Amygdala (tissue), 56 donors: Measurements from ENCODE around the gene FHAD1.
A peak's percentile ranks its signal among the peaks of the same experiment; 100 is the strongest.

Source experiments
- DNase-seq, 56 donors: peaks; one replicate each; lab custom pipeline; 2025; lab: John Stamatoyannopoulos, UW

FHAD1 gene

GRCh38 chr1:15272782-15273127 is 25.7 kb downstream of the FHAD1 start:
- peak in 1 of 56 donors; percentile 22 for DNase-seq

DNA sequence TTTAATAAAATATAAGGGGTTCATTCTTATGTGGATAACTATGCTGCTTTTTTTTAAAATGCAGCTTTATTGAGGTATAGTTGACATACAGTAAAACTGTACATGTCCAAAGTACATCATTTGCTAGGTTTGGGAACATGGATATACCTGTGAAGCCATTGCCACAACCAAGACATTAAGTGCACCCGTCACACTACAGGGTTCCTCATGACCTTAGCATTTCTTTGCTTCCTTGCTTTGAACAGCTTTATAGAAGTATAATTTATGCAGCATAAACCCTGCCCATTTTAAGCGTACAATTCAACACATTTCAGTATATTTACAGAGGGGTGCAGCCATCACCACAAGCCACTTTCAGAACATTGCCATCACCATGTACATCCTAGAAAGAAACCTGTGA is 26.3 kb downstream of the FHAD1 start:
- DNase-seq: no peak

DNA sequence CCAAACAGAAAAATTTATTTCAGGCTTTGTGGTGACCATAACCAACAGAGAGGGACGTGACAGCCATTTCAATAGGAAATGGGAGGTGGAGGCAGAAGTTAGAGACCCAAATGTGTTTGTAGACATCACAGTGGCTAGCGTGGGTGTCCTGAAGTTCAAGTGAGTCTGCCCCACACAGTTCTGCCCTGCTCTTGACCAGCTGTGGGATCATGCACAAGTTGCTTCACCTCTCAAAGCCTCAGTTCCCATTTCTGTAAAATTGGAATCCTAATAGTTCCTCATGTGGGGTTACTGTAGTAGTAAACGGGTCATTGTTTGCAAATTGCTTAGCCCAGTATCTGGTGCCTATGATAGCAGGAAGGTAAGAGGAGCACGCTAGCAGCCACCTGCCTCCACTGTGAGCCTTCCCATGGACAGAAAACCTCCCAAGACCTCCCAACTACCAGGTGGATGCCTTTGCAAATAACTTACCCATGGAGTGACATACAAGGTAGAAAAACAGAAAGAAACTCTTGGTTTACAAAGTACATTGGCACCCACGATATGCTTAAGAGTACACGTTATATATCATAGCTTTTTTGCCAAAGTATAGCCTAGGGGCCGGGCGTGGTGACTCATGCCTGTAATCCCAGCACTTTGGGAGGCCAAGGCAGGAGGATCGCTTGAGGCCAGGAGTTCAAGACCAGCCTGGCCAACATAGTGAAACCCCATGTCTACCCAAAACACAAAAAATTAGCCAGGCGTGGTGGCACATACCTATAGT is 29.1 kb downstream of the FHAD1 start:
- peak in 1 of 56 donors; percentile 49 for DNase-seq

GRCh38 chr1:15276691-15277446 is 29.8 kb downstream of the FHAD1 start:
- DNase-seq: no peak

- no peak for DNase-seq
These were observed 30.4 kb downstream of the FHAD1 start for GRCh38 chr1:15277447-15277838.

- DNase-seq: no peak
These were observed 30.9 kb downstream of the FHAD1 start for GRCh38 chr1:15277933-15278332.

DNA sequence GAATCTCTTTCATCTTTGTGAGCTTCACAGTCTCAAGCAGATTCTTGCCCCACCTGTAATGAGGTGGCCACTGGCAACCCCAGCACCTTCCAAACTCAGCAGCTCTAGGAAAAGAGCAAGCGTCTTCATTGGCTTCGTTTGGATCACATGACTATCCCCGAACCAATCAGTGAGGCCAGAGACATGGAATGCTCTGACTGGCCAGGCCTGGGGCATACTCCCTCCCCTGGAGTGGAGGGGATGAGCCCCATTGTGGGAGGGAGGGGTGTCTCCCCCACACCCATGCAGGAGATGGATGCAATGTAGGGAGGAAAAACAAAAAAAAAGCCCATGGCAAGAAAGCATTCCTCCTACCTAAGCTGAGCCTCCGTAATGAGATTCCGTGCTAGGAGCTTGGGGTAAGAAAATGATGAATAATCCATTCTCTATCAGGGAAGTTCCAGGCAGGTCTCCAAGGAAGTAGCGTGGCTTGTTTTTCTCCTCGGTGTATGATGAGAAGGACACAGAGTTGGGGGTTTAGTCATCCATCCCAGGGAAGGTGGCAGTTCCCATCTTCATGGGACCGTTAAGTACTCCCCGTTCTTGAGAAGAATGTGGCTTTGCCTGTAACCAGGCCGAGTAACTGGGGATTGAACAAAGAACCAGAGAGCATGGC is 32.7 kb downstream of the FHAD1 start:
- no peak for DNase-seq

- no peak for DNase-seq
These were observed 33.4 kb downstream of the FHAD1 start for GRCh38 chr1:15280416-15280815.

- DNase-seq: peak in 1 of 56 donors; percentile 9
These were observed 35.0 kb downstream of the FHAD1 start for GRCh38 chr1:15282038-15282437.

DNA sequence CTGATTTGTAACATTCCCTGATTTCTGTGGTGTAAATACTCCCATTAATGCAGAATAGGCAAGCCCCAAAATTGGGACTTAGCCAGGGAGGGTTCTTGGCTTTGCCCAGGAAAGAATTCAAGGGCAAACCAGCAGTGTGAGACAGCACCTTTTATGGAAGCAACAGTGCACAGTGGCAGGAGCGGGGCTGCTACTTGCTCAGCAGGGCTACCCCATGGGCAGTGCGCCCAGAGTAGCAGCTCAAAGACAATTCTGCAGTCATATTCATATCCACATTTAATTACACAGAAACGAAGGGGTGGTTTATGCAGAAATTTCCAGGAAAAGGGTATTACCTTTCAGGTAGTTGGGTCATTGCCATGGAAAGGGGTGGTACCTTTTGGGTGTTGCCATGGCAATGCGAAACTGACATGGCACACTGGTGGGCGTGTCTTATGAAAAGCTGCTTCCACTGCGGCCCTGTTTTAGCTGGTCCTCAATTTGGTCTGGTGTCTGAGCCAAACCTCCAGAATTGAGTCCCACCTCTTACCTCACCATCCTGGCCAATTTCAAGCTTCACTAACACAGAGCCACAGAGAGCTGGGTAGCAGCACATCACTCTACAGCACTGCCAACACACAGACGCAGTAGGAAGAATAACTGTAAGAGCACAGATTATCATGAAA is 35.9 kb downstream of the FHAD1 start:
- DNase-seq: peak in 3 of 56 donors; percentile 5 to 49 (median 27)

DNA sequence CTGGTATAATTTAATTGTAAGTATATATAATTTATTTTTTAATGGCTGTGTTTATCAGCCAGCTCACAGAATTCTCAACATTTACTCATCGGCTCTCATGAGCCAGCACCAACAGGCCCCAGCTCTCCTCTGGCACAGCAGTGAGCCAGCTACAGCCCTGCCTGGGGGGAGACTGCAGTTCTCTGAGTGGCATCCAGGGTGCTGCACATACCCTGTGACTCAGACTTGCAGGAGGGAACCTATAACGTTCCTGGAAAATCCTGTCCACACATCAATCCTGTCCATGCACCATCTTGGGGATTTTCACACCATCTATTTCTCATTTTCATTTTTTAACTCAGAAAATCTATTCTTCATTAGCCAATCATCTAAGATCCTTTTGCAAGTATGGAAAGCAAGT is 36.5 kb downstream of the FHAD1 start:
- no peak for DNase-seq

- no peak for DNase-seq
These were observed 39.4 kb downstream of the FHAD1 start for GRCh38 chr1:15286452-15286851.

- DNase-seq: no peak
These were observed 40.3 kb downstream of the FHAD1 start for GRCh38 chr1:15287035-15287979.

GRCh38 chr1:15288173-15288926 is 41.3 kb downstream of the FHAD1 start:
- DNase-seq: no peak

GRCh38 chr1:15289251-15289651 is 42.2 kb downstream of the FHAD1 start:
- no peak for DNase-seq

DNA sequence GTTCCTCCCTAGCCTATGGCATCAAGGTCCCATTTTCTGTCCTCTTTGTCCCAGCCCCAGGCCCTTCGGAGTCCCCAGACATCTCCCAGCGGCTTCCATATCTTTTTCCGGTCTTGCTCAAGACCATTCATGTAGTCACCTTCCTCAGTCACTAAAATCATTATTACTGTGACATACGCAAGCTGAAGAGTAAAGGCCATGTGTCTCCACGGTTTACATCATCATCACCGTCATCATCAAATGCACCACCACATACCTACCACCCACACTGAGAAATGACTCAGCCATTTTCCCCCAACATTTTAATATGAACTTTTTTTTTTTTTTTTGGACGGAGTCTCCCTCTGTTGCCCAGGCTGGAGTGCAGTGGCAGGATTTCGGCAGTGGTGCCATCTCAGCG is 43.4 kb downstream of the FHAD1 start:
- no peak for DNase-seq

GRCh38 chr1:15295696-15296095 is 48.7 kb downstream of the FHAD1 start:
- no peak for DNase-seq

GRCh38 chr1:15296585-15297321 is 49.7 kb downstream of the FHAD1 start:
- DNase-seq: no peak
